Kidney epithelial cell (primary cell): ENCODE results near the gene SBK3. TPM values are rescaled to one million over a fixed set of nuclear protein-coding genes. Genes with fewer than 3 reads are reported as not detected.

Experiments
- DNase-seq: peaks from one replicate; pipeline ENCODE4 v3.0.0-alpha.2; 2010; ENCODE audit warnings: low read depth
- H3K27me3 ChIP-seq: 2 replicates; pipeline ENCODE4 v1.6.0; 2011; ENCODE audit warnings: low read length; ENCODE audit not compliant: control insufficient read depth, insufficient read depth
- H3K36me3 ChIP-seq: 2 replicates; pipeline ENCODE4 v1.5.1; 2011; ENCODE audit warnings: low read length; ENCODE audit not compliant: control insufficient read depth, insufficient read depth
- H3K4me3 ChIP-seq: 2 replicates; pipeline ENCODE4 v1.5.1; 2011; ENCODE audit warnings: low read depth, mild to moderate bottlenecking, control low read depth, low read length
- CTCF ChIP-seq: IDR thresholded peaks from 2 replicates; pipeline ENCODE4 v1.5.1; 2011; ENCODE audit warnings: mild to moderate bottlenecking, moderate library complexity, low read length, control low read depth, inconsistent platforms; ENCODE audit not compliant: insufficient read depth, poor library complexity, severe bottlenecking
- total RNA-seq: library from RNA; depleted of rRNA; stranded (reverse); fragments of >200 nt; gene quantifications from 2 replicates; pipeline ENCODE4 v1.2.3, GENCODE V29; 2015

The SBK3 gene
- 0.33 TPM in 1 of 2 replicates, not detected in the other for total RNA-seq

- no peak for TF ChIP-seq CTCF
- Histone ChIP-seq H3K4me3 (no peak within 1 kb of the TSS), H3K27me3 (peaks cover 3% of the 10 kb centered on the region), H3K36me3 (no peaks in the 10 kb centered on the region)
- no peak for DNase-seq
Observed at GRCh38 chr19:55545443-55545842, at the start of gene SBK3. TSS of gene SBK3 (minus strand) at chr19:55545543. CDS start at chr19:55545543, 0 bp downstream.

DNA sequence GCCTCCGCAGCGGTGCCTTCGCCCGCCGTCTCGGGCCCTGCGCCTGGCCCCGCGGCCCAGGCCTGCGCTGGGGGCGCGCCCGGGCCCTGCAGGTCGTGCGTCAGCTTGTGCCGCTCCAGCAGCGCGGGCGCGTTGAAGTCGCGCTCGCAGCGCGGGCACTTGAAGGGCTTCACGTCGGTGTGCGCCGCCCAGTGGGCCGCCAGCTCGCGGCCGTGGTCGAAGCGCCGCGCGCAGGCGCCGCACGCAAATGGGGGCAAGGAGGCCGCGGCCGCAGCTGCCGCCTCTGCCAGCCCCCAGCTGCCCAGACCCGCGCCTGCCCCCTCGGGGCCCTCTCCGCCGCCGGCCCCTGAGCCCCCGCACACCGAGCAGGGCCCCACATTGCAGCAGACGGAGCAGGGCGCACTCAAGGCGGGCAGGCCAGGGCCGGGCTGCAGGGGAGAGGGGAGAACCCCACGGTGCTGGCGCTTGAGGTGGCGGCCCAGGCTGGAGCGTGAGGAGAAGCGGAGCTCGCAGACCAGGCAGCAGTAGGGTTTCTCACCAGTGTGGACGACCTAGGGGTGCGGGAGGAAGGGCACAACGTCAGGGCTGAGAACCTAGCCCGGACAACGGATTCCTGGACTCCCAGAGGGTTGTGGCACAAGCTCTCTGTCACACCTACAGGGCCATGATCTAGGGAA, 47.9 kb upstream of the SBK3 start:
- H3K4me3 ChIP-seq: no peak overlapping the region
- TF ChIP-seq CTCF: no peak
- no peaks in the 10 kb centered on the region for H3K36me3 ChIP-seq
- DNase-seq: no peak
- H3K27me3 ChIP-seq: no peaks in the 10 kb centered on the region

GRCh38 chr19:55592391-55593090, 47.2 kb upstream of the SBK3 start:
- DNase-seq: no peak
- H3K27me3 ChIP-seq: no peaks in the 10 kb centered on the region
- H3K4me3 ChIP-seq: no peak overlapping the region
- no peaks in the 10 kb centered on the region for H3K36me3 ChIP-seq
- TF ChIP-seq CTCF: no peak

GRCh38 chr19:55591555-55591954, 46.2 kb upstream of the SBK3 start:
- Histone ChIP-seq H3K27me3 (no peaks in the 10 kb centered on the region), H3K4me3 (no peak overlapping the region), H3K36me3 (no peaks in the 10 kb centered on the region)
- no peak for TF ChIP-seq CTCF
- no peak for DNase-seq

DNA sequence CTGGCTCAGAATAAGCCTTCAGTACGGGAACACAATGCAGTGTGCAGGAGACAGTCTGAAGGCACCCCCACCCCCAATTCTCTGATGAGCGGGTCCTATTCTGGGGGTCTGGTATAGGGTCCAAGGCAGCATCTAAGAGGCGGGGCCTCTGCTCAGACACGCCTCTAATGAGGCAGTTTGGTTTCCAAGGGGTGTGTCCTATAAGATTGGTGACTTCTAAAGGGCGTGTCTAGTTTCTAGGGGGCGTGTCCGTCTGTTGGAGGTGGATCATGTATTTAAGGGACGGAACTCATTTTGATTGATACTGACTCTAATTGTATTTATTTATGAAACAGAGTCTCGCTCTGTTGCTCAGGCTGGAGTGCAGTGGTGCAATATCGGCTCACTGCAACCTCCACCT, 45.3 kb upstream of the SBK3 start:
- TF ChIP-seq CTCF: no peak
- Histone ChIP-seq H3K36me3 (no peaks in the 10 kb centered on the region), H3K27me3 (no peaks in the 10 kb centered on the region), H3K4me3 (no peak overlapping the region)
- DNase-seq: no peak
